ENCODE measurements around the gene TP53BP2.
"Not testable (repeated sequence)": the region's sequence is repeated elsewhere in the genome, so short reads cannot be mapped to it uniquely, and the experiment has no call there.

TP53BP2 gene

GRCh38 chr1:223761411-223761810, 84.3 kb downstream of the TP53BP2 start:
- DNase-seq (ENCODE audit: low read depth) = no peak

- DNase-seq (ENCODE audit: low read depth) = no peak
These were observed 84.9 kb downstream of the TP53BP2 start for GRCh38 chr1:223760833-223761232.

GRCh38 chr1:223759273-223759672, 86.5 kb downstream of the TP53BP2 start:
- DNase-seq (ENCODE audit: low read depth) = no peak

- DNase-seq (ENCODE audit: low read depth) = no peak
These were observed 87.0 kb downstream of the TP53BP2 start for GRCh38 chr1:223758734-223759133.

GRCh38 chr1:223756806-223757700, 88.7 kb downstream of the TP53BP2 start:
- no peak for DNase-seq (ENCODE audit: low read depth)

- no peak for DNase-seq (ENCODE audit: low read depth)
These were observed 89.6 kb downstream of the TP53BP2 start for GRCh38 chr1:223755992-223756775.

GRCh38 chr1:223755432-223755792, 90.3 kb downstream of the TP53BP2 start:
- DNase-seq (ENCODE audit: low read depth) = no peak

GRCh38 chr1:223754681-223755431, 90.9 kb downstream of the TP53BP2 start:
- DNase-seq (ENCODE audit: low read depth) = no peak

- DNase-seq (ENCODE audit: low read depth) = no peak
These were observed 92.8 kb downstream of the TP53BP2 start for GRCh38 chr1:223752721-223753515.

- DNase-seq (ENCODE audit: low read depth) = no peak
These were observed 94.1 kb downstream of the TP53BP2 start for GRCh38 chr1:223751696-223752095.

GRCh38 chr1:223750730-223751570, 94.8 kb downstream of the TP53BP2 start:
- DNase-seq (ENCODE audit: low read depth) = no peak

GRCh38 chr1:223748773-223749733, 96.7 kb downstream of the TP53BP2 start:
- peak; percentile 24 for DNase-seq (ENCODE audit: low read depth)

- no peak for DNase-seq (ENCODE audit: low read depth)
These were observed 97.4 kb downstream of the TP53BP2 start for GRCh38 chr1:223748405-223748772.

- DNase-seq (ENCODE audit: low read depth) = no peak
These were observed 97.9 kb downstream of the TP53BP2 start for GRCh38 chr1:223747838-223748335.

GRCh38 chr1:223745731-223746130, 100.0 kb downstream of the TP53BP2 start:
- DNase-seq (ENCODE audit: low read depth) = no peak

GRCh38 chr1:223742856-223743517, 102.8 kb downstream of the TP53BP2 start:
- DNase-seq (ENCODE audit: low read depth) = no peak

- no peak for DNase-seq (ENCODE audit: low read depth)
These were observed 103.9 kb downstream of the TP53BP2 start for GRCh38 chr1:223741861-223742260.

GRCh38 chr1:223740038-223740736, 105.6 kb downstream of the TP53BP2 start:
- not testable (repeated sequence) for DNase-seq (ENCODE audit: low read depth)
